Trophoblast cell (in vitro differentiated cells and primary cell): ENCODE measurements around the gene CTPS1.
A peak's percentile ranks its signal among the peaks of the same experiment; 100 is the strongest.

Source experiments
- DNase-seq, 2 donors: peaks; one replicate each; pipeline ENCODE4 v3.0.0-alpha.2; 2016
- H2AFZ ChIP-seq: 2 replicates; pipeline ENCODE4 v1.6.1; 2013; ENCODE audit warnings: low read length, moderate library complexity, mild to moderate bottlenecking; ENCODE audit not compliant: insufficient read depth, poor library complexity
- H2AK5ac ChIP-seq: 2 replicates; pipeline ENCODE4 v1.6.1; 2013; ENCODE audit warnings: mild to moderate bottlenecking, low read length
- H2BK120ac ChIP-seq: 2 replicates; pipeline ENCODE4 v1.6.1; 2013; ENCODE audit warnings: low read length, mild to moderate bottlenecking, moderate library complexity; ENCODE audit not compliant: insufficient read depth, poor library complexity
- H2BK12ac ChIP-seq: 2 replicates; pipeline ENCODE4 v1.6.1; 2013; ENCODE audit warnings: mild to moderate bottlenecking, low read length, moderate library complexity
- H2BK5ac ChIP-seq: 2 replicates; pipeline ENCODE4 v1.6.1; 2013; ENCODE audit warnings: low read length, low read depth, moderate library complexity, mild to moderate bottlenecking; ENCODE audit not compliant: poor library complexity
- H3K14ac ChIP-seq: 2 replicates; pipeline ENCODE4 v1.6.1; 2013; ENCODE audit warnings: mild to moderate bottlenecking, low read length
- H3K18ac ChIP-seq: 2 replicates; pipeline ENCODE4 v1.6.1; 2013; ENCODE audit warnings: mild to moderate bottlenecking, low read length
- H3K23ac ChIP-seq: 2 replicates; pipeline ENCODE4 v1.6.1; 2013; ENCODE audit warnings: low read length
- H3K27ac ChIP-seq: 2 replicates; pipeline ENCODE4 v1.5.1; 2013; ENCODE audit warnings: low read depth, mild to moderate bottlenecking, inconsistent platforms, low read length, moderate library complexity
- H3K27me3 ChIP-seq: 2 replicates; pipeline ENCODE4 v1.6.1; 2013; ENCODE audit warnings: inconsistent platforms, mild to moderate bottlenecking, low read length, moderate library complexity; ENCODE audit not compliant: insufficient read depth
- H3K36me3 ChIP-seq, 2 experiments: 1 replicate in 1 of 2; 2 replicates in 1 of 2; pipeline ENCODE4 v1.6.1; 2013; ENCODE audit warnings: low read length in 2 of 2, mild to moderate bottlenecking in 2 of 2, moderate library complexity in 1 of 2; ENCODE audit not compliant: insufficient read depth in 2 of 2, control insufficient read depth in 1 of 2
- H3K4ac ChIP-seq: 2 replicates; pipeline ENCODE4 v1.6.1; 2013; ENCODE audit warnings: low read depth, mild to moderate bottlenecking, low read length, moderate library complexity
- H3K4me1 ChIP-seq, 2 experiments: 1 replicate in 1 of 2; 2 replicates in 1 of 2; pipeline ENCODE4 v1.6.1; 2013; ENCODE audit warnings: low read length in 2 of 2, mild to moderate bottlenecking in 2 of 2, moderate library complexity in 1 of 2; ENCODE audit not compliant: insufficient read depth in 2 of 2, control insufficient read depth in 1 of 2
- H3K4me2 ChIP-seq: 2 replicates; pipeline ENCODE4 v1.6.1; 2013; ENCODE audit warnings: inconsistent platforms, mild to moderate bottlenecking, low read length, moderate library complexity
- H3K4me3 ChIP-seq: 2 replicates; pipeline ENCODE4 v1.5.1; 2013; ENCODE audit warnings: mild to moderate bottlenecking, low read depth, low read length, inconsistent platforms
- H3K79me1 ChIP-seq: one replicate; pipeline ENCODE4 v1.6.1; 2013; ENCODE audit warnings: low read length
- H3K79me2 ChIP-seq: 2 replicates; pipeline ENCODE4 v1.6.1; 2013; ENCODE audit warnings: low read length, mild to moderate bottlenecking; ENCODE audit not compliant: control insufficient read depth, insufficient read depth, poor library complexity
- H3K9ac ChIP-seq: 2 replicates; pipeline ENCODE4 v1.6.1; 2013; ENCODE audit warnings: mild to moderate bottlenecking, low read length
- H3K9me3 ChIP-seq: 2 replicates; pipeline ENCODE4 v1.6.1; 2013; ENCODE audit warnings: low read depth, mild to moderate bottlenecking, control low read depth, inconsistent platforms, low read length; ENCODE audit not compliant: insufficient read depth
- H4K12ac ChIP-seq: 2 replicates; pipeline ENCODE4 v1.6.1; 2013; ENCODE audit warnings: low read depth, mild to moderate bottlenecking, low read length, moderate library complexity
- H4K8ac ChIP-seq: 2 replicates; pipeline ENCODE4 v1.6.1; 2013; ENCODE audit warnings: low read depth, mild to moderate bottlenecking, low read length, moderate library complexity
- H4K91ac ChIP-seq: one replicate; pipeline ENCODE4 v1.6.1; 2013; ENCODE audit warnings: low read depth, mild to moderate bottlenecking, low read length, moderate library complexity
- WGBS: extraction: QIAGEN DNeasy Blood & Tissue Kit; methylation state at CpG from one replicate; pipeline ENCODE4 v1.1.7; 2013; ENCODE audit warnings: missing lambda C conversion rate; ENCODE audit not compliant: insufficient read length, insufficient coverage; ENCODE audit errors: extremely low coverage; 5-methylcytosine and 5-hydroxymethylcytosine counted together

Gene CTPS1

DNA sequence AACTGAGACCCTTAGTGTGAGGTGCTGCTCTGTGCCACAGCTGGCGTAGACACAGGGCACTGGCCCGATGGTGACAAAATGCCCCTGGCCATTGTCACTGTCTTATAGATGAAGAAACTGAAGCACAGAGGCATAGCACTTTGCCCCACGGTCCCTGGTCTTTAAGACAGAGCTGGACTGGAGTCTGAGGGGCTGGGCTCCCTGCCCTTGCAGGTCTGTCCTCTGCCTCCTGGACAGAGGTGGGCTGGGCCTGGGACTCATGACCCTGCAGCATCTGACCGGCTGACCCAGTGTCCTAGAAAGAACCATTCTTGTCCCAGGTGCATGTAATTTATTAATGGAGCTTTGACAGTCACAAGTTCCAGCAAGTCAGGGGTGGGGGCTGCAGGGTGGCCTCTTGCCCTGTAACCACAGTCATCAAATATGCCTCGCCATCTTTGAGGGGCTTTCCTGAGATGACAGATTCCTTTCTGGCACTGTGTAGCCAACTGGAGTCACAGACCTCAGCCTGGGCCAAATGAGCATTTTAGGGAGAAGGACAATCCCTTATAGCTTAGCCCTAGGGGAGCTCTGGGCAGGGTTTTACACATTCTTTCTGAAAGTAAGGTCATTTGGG is 35.9 kb downstream of the CTPS1 start:
- H4K12ac ChIP-seq: no peak overlapping the region
- H3K4me2 ChIP-seq: no peak overlapping the region
- H3K23ac ChIP-seq: no peak overlapping the region
- H3K4me3 ChIP-seq: no peak overlapping the region
- peaks cover 0 to 1% of the 10 kb centered on the region in 2 experiments for H3K4me1 ChIP-seq
- no peak overlapping the region for H2BK5ac ChIP-seq
- H3K27ac ChIP-seq: no peak overlapping the region
- H3K9ac ChIP-seq: no peak overlapping the region
- no peak overlapping the region for H3K4ac ChIP-seq
- H3K9me3 ChIP-seq: no peaks in the 10 kb centered on the region
- H2AK5ac ChIP-seq: no peak overlapping the region
- no peak overlapping the region for H2BK120ac ChIP-seq
- H3K79me2 ChIP-seq: no peaks in the 10 kb centered on the region
- no peak overlapping the region for H4K8ac ChIP-seq
- peaks cover 74 to 87% of the 10 kb centered on the region in 2 experiments for H3K36me3 ChIP-seq
- H2BK12ac ChIP-seq: no peak overlapping the region
- H3K27me3 ChIP-seq: no peaks in the 10 kb centered on the region
- no peak overlapping the region for H3K18ac ChIP-seq
- H3K14ac ChIP-seq: no peak overlapping the region
- no peak overlapping the region for H2AFZ ChIP-seq
- DNase-seq: no peak
- H4K91ac ChIP-seq: no peak overlapping the region
- no CpG with 5 or more reads among the region's 5 CpGs for WGBS
- no peaks in the 10 kb centered on the region for H3K79me1 ChIP-seq

DNA sequence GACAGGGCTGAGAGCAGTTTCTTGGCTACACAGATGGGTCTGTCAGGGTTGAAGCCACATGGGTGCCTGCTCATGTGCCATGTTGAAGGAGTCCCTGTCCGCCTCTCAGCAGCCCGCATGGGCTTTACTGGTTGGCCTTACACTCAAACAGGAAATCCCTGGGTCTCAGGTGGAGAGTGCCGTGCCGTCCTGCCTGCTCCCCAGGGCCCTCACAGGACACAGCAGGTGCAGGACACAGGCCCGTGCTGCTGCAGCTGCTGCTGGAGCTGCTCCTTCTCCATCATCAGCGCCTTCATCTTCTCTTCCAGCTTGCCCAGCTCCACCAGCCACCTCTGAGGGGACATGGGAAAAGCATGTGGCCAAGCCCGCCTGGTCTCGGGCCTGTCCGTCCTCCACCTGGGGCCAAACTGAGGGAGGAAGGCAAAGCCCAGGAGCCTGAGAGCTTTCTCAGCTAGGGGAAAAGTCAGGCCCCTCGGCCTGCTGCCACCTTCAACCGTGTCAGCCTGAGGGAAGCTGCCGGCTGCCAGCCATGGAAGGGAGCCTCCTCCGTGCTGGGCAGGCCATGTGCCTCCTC is 36.5 kb downstream of the CTPS1 start:
- Histone ChIP-seq H3K4me3 (no peak overlapping the region), H3K79me2 (no peaks in the 10 kb centered on the region), H4K12ac (no peak overlapping the region), H4K8ac (no peak overlapping the region), H4K91ac (no peak overlapping the region), H2AK5ac (no peak overlapping the region), H3K36me3 (peaks cover 72 to 83% of the 10 kb centered on the region in 2 experiments), H3K4me2 (no peak overlapping the region), H3K18ac (no peak overlapping the region), H3K9me3 (no peaks in the 10 kb centered on the region), H3K23ac (no peak overlapping the region), H2BK5ac (no peak overlapping the region), H2BK12ac (no peak overlapping the region), H2BK120ac (no peak overlapping the region), H3K27ac (no peak overlapping the region), H3K14ac (no peak overlapping the region), H3K79me1 (no peaks in the 10 kb centered on the region), H3K9ac (no peak overlapping the region), H3K4ac (no peak overlapping the region), H3K27me3 (no peaks in the 10 kb centered on the region), H3K4me1 (peaks cover under 1 to 5% of the 10 kb centered on the region in 2 experiments), H2AFZ (no peak overlapping the region)
- no CpG with 5 or more reads among the region's 13 CpGs for WGBS
- DNase-seq: no peak

DNA sequence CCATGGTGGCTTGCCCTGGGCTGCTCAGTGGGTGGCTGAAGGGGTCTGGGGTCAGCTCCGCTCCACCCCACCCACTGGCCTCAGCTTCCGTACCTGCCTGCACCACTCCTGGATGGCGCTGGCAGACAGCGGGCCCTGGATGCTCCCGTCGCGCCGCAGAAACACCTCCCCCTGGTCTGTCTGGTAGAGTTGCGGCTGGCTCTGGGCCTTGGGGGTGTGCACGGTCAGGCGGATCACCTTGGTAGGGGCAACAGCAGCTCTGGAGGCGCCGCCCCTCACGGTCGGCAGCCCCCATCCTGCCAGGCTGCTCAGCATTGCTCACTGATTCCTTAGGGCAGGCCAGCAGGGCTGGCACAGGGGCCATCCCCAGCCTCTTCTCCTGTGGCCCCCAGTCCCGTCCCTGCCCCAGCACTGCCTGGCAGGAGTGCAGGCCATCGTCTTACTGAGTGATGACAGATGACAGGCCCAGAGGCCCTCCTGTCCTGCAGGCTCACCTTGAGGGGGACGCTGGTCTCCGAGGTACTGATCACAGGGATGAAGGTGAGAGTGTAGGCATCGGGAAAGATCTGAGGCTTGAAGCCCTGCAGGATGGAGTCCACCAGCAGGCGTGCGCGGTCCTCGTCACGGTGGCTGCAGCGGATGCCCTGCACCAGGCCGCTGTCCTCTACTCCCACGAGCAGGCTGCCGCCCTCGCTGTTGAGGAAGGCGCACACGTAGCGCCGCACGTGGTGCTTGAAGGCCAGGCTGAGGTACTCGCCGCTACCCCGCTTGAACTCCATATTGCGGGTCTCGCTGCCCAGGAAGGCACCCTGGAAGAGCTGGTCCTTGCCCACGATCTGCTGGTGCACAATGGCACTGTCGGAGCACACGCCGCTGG is 37.9 kb downstream of the CTPS1 start:
- Histone ChIP-seq H3K79me1 (no peaks in the 10 kb centered on the region), H3K27me3 (no peaks in the 10 kb centered on the region), H4K8ac (no peak overlapping the region), H3K9ac (no peak overlapping the region), H3K9me3 (peaks cover 3% of the 10 kb centered on the region), H3K23ac (no peak overlapping the region), H3K4ac (no peak overlapping the region), H3K4me3 (peak overlapping the region; percentile 26), H3K4me1 (peaks cover 9 to 12% of the 10 kb centered on the region in 2 experiments), H3K36me3 (peaks cover 66 to 71% of the 10 kb centered on the region in 2 experiments), H3K27ac (no peak overlapping the region), H2AK5ac (no peak overlapping the region), H3K4me2 (no peak overlapping the region), H3K14ac (no peak overlapping the region), H2BK12ac (no peak overlapping the region), H3K79me2 (no peaks in the 10 kb centered on the region), H2BK5ac (no peak overlapping the region), H4K91ac (no peak overlapping the region), H2BK120ac (no peak overlapping the region), H4K12ac (no peak overlapping the region), H2AFZ (no peak overlapping the region), H3K18ac (no peak overlapping the region)
- no CpG with 5 or more reads among the region's 44 CpGs for WGBS
- DNase-seq: no peak

DNA sequence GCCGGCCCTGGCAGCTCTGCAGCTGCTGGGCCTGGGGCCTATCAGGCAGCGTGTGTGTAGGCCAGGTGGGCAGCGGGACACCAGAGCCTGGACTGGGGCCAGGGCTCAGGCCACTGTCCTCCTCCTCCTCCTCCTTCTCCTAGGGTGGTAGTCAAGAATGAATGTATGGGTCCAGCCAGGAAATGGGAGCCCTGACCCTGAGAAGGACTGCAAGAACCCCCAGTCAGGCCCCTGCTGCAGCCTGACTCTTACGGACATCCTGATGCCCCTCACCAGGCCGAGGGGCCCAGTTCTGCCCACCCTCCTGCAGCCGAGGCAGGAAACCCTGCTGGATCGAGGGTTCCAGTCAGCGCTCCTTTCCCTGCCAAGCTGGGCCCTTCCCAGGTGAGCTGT is 38.5 kb downstream of the CTPS1 start:
- no CpG with 5 or more reads among the region's 8 CpGs for WGBS
- Histone ChIP-seq H4K12ac (no peak overlapping the region), H2BK5ac (no peak overlapping the region)

More for the DNA sequence above, 38.5 kb downstream of the CTPS1 start:
- Histone ChIP-seq H3K4ac (no peak overlapping the region), H3K18ac (no peak overlapping the region), H2BK120ac (no peak overlapping the region), H3K79me1 (no peaks in the 10 kb centered on the region), H4K91ac (no peak overlapping the region), H2AFZ (no peak overlapping the region), H3K27ac (no peak overlapping the region), H2AK5ac (no peak overlapping the region), H3K4me3 (no peak overlapping the region), H3K4me1 (peaks cover 9 to 12% of the 10 kb centered on the region in 2 experiments), H3K9ac (no peak overlapping the region), H3K4me2 (no peak overlapping the region), H3K36me3 (peaks cover 62 to 66% of the 10 kb centered on the region in 2 experiments), H2BK12ac (no peak overlapping the region), H4K8ac (no peak overlapping the region), H3K27me3 (no peaks in the 10 kb centered on the region), H3K79me2 (no peaks in the 10 kb centered on the region), H3K14ac (no peak overlapping the region), H3K9me3 (peaks cover 3% of the 10 kb centered on the region), H3K23ac (no peak overlapping the region)
- DNase-seq: no peak
